Ovary (tissue), 3 donors: ENCODE data around the gene PLXNA4.

Experiments
- EP300 ChIP-seq: sonication (generic); formaldehyde crosslinking; IDR thresholded peaks from one replicate; pipeline ENCODE4 v1.6.1; 2017; ENCODE audit warnings: antibody characterized with exemption
- POLR2A ChIP-seq: fragments of 450-650 bp; IDR thresholded peaks from one replicate; pipeline ENCODE4 v1.6.1; 2017; ENCODE audit warnings: antibody characterized with exemption, mild to moderate bottlenecking, moderate library complexity
- TF ChIP-seq, protein P1 (sequence below), 3 donors: fragments of 450-650 bp in 2 of 3; fragments of 200-600 bp in 1 of 3; IDR thresholded peaks; one replicate each; pipeline versions ENCODE4 v1.5.1 to v1.8.0; 2016 to 2022; ENCODE audit warnings: antibody characterized with exemption in 3 of 3, mild to moderate bottlenecking in 1 of 3
- donor health status: DM: no; HTN: no; CAD: no.

GRCh38 chr7:132160611-132161532, 415.4 kb downstream of the PLXNA4 start:
- TF ChIP-seq, protein P1, sequence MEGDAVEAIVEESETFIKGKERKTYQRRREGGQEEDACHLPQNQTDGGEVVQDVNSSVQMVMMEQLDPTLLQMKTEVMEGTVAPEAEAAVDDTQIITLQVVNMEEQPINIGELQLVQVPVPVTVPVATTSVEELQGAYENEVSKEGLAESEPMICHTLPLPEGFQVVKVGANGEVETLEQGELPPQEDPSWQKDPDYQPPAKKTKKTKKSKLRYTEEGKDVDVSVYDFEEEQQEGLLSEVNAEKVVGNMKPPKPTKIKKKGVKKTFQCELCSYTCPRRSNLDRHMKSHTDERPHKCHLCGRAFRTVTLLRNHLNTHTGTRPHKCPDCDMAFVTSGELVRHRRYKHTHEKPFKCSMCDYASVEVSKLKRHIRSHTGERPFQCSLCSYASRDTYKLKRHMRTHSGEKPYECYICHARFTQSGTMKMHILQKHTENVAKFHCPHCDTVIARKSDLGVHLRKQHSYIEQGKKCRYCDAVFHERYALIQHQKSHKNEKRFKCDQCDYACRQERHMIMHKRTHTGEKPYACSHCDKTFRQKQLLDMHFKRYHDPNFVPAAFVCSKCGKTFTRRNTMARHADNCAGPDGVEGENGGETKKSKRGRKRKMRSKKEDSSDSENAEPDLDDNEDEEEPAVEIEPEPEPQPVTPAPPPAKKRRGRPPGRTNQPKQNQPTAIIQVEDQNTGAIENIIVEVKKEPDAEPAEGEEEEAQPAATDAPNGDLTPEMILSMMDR (IDR thresholded peaks at IDR 0.05): no peak
- TF ChIP-seq EP300 (no peak), POLR2A (no peak)
